A549 (cell line): ENCODE measurements around the gene PHF21B. TPM values are rescaled to one million over a fixed set of nuclear protein-coding genes. Genes with fewer than 3 reads are reported as not detected.

Experiments used
- ATAC-seq, 2 experiments: fragments of 200-7000 bp in 1 of 2; fragments of >200 bp in 1 of 2; cut with Nextera tagmentation in 1 of 2; cut with Tn5 transposase in 1 of 2; 3 replicates each; pipeline versions ENCODE4 v1.8.0 to v1.9.1; 2018 to 2020; ENCODE audit warnings: mild to moderate bottlenecking in 1 of 2, moderate library complexity in 1 of 2
- CTCF ChIA-PET: fragments of 300-600 bp; sonication (Branson Sonifier 250); formaldehyde crosslinking; extraction: SDS; loops from one replicate; lab custom pipeline; 2021; ENCODE audit warnings: antibody characterized with exemption, inconsistent platforms; lab: Yijun Ruan, JAX
- POLR2A ChIA-PET: fragments of 350-600 bp; formaldehyde crosslinking; extraction: SDS; loops from one replicate; lab custom pipeline; 2021; ENCODE audit warnings: antibody characterized with exemption, inconsistent platforms; lab: Yijun Ruan, JAX
- DNase-seq, 2 experiments: peaks; one replicate each; pipeline versions ENCODE4 v3.0.0 to v3.0.0-alpha.2; 2011 to 2016; ENCODE audit warnings: low read depth in 1 of 2, low spot score in 1 of 2
- FAIRE-seq: peaks from 2 replicates; lab custom pipeline; 2011; peaks lifted over from hg19 to GRCh38; lab: Jason Lieb, UNC
- H3K27ac ChIP-seq, 2 experiments: fragments of >200 bp; sonication (Bioruptor Twin); formaldehyde crosslinking; 3 replicates each; pipeline ENCODE4 v1.5.1; 2016 to 2017
- H3K4me1 ChIP-seq: fragments of >200 bp; sonication (Bioruptor Twin); formaldehyde crosslinking; 3 replicates; pipeline ENCODE4 v1.6.1; 2016
- H3K4me2 ChIP-seq: fragments of >200 bp; sonication (Bioruptor Twin); formaldehyde crosslinking; 3 replicates; pipeline ENCODE4 v1.6.1; 2016
- H3K4me3 ChIP-seq: fragments of >200 bp; sonication (Bioruptor Twin); formaldehyde crosslinking; 3 replicates; pipeline ENCODE4 v1.5.1; 2016
- H3K9me3 ChIP-seq: fragments of >200 bp; sonication (Bioruptor Twin); formaldehyde crosslinking; 3 replicates; pipeline ENCODE4 v1.6.1; 2016
- BHLHE40 ChIP-seq: IDR thresholded peaks from 2 replicates; pipeline ENCODE4 v1.6.1; 2012; ENCODE audit warnings: low read depth, low read length, inconsistent platforms
- ESRRA ChIP-seq: fragments of 150-350 bp; IDR thresholded peaks from 2 replicates; pipeline ENCODE4 v1.6.1; 2014; ENCODE audit warnings: mild to moderate bottlenecking, low read length, borderline replicate concordance
- FOSL2 ChIP-seq, 2 experiments: fragments of 450-650 bp in 1 of 2; fragments of >200 bp in 1 of 2; sonication (Bioruptor Twin) in 1 of 2; formaldehyde crosslinking; IDR thresholded peaks; 2 replicates each; pipeline versions ENCODE4 v1.5.0 to v1.6.1; 2016 to 2020; ENCODE audit warnings: mild to moderate bottlenecking in 1 of 2, moderate library complexity in 1 of 2
- HEYL ChIP-seq: fragments of 250-450 bp; sonication (Bioruptor Pico); IDR thresholded peaks from 2 replicates; pipeline ENCODE4 v1.8.0; 2021; ENCODE audit warnings: mild to moderate bottlenecking, moderate library complexity
- HOXB13 ChIP-seq: fragments of 250-450 bp; sonication (Bioruptor Pico); IDR thresholded peaks from 2 replicates; pipeline ENCODE4 v1.5.0; 2020; ENCODE audit warnings: low read depth, mild to moderate bottlenecking, moderate library complexity
- JUNB ChIP-seq: fragments of >200 bp; sonication (Bioruptor Twin); formaldehyde crosslinking; IDR thresholded peaks from 2 replicates; pipeline ENCODE4 v1.6.1; 2016
- MAFK ChIP-seq: fragments of 450-650 bp; IDR thresholded peaks from 2 replicates; pipeline ENCODE4 v1.6.1; 2014; ENCODE audit not compliant: partially characterized antibody
- PHF8 ChIP-seq: fragments of 200-600 bp; sonication (generic); IDR thresholded peaks from 2 replicates; pipeline ENCODE4 v1.6.1; 2016; ENCODE audit warnings: low read depth, mild to moderate bottlenecking, antibody characterized with exemption, moderate library complexity, borderline replicate concordance
- POLR2A ChIP-seq: IDR thresholded peaks from 2 replicates; pipeline ENCODE4 v1.6.1; 2012; ENCODE audit warnings: mild to moderate bottlenecking, low read length
- RNF2 ChIP-seq: fragments of 200-600 bp; sonication (generic); IDR thresholded peaks from 2 replicates; pipeline ENCODE4 v1.6.1; 2016; ENCODE audit warnings: low read depth, mild to moderate bottlenecking, antibody characterized with exemption, moderate library complexity, borderline replicate concordance
- ZFP36 ChIP-seq: fragments of 450-650 bp; IDR thresholded peaks from 2 replicates; pipeline ENCODE4 v1.6.1; 2014; ENCODE audit warnings: borderline replicate concordance; ENCODE audit not compliant: partially characterized antibody
- WGBS: methylation state at CpG from one replicate; pipeline ENCODE4 v1.1.6; 2017; ENCODE audit errors: missing lambda C conversion rate; 5-methylcytosine and 5-hydroxymethylcytosine counted together
- polyA plus RNA-seq, 4 experiments: library from polyadenylated mRNA; depleted of rRNA in 3 of 4; stranded (reverse); fragments of >200 nt; fragmentation: RNase III in 1 of 4; extraction: RNeasy Plus Mini Kit Qiagen cat#74134 plus additional on column Dnase treatment in 1 of 4; gene quantifications; 2 replicates in 3 of 4; 3 replicates in 1 of 4; pipeline ENCODE4 v1.2.3, GENCODE V29; 2011 to 2017
- TF ChIP-seq, protein P1 (sequence below): fragments of >200 bp; sonication (Bioruptor Twin); formaldehyde crosslinking; IDR thresholded peaks from 3 replicates; pipeline ENCODE4 v1.5.1; 2016

Gene PHF21B
- polyA plus RNA-seq, 2 of the 4 experiments (the other 2 are of a cell fraction): 0.50 to 0.70 TPM

DNA sequence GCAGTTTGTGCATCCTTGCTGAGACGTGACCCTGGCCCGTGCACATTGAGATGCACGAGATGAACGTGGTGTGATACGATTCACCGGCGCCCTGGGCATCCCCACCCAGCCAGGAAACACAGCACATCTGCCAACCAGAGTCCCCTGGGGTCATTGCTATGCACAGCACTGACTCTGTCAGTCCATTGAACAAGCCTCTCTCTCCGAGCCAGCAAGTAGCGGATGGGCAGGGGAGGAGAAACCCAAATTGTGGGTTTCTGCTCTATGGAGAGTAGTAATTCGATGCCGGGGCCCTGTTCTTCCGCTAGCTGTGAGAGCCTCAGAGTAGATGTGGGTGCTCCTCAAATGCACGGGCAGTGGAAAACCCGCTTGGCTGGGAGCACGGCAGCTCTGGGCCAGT lies 172.3 kb downstream of the PHF21B start:
- no peak for FAIRE-seq
- TF ChIP-seq ZFP36: no peak
- no peak for ATAC-seq
- no peak for DNase-seq
- Histone ChIP-seq H3K9me3 (peaks cover 4% of the 10 kb centered on the region; the same call in 1 of the 3 replicates), H3K4me3 (no peak overlapping the region), H3K4me1 (no peaks in the 10 kb centered on the region), H3K27ac (no peak overlapping the region), H3K4me2 (no peak overlapping the region)
- POLR2A ChIA-PET: no interaction called here
- WGBS: 82% methylated on average over 12 of the region's 15 CpGs
- CTCF ChIA-PET: no interaction called here

DNA sequence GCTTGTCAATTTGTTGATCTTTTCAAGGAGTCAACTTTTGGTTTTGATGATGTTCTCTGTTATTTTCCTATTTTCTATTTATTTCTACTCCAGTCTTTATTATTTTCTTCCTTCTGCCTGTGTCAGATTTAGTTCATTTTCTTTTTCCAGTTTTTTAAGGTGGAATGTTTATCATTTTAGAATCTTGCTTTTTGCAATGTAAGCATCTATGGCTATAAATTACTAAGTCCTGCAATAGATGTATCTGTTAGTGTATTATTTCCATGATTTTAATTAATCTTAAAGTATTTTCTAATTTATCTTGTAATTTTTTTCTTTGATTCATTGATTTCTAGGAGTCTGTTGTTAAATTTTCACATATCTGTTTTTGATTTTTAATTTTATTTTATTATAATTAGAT lies 175.7 kb downstream of the PHF21B start:
- ChIA-PET CTCF (no interaction called here), POLR2A (no interaction called here)
- DNase-seq (no peak), FAIRE-seq (no peak), ATAC-seq (no peak)
- no peak overlapping the region for H3K4me2 ChIP-seq
- H3K4me3 ChIP-seq: no peak overlapping the region
- H3K4me1 ChIP-seq: no peaks in the 10 kb centered on the region
- TF ChIP-seq RNF2 (no peak), MAFK (peak; percentile 24)
- H3K9me3 ChIP-seq: peaks cover 4% of the 10 kb centered on the region; the same call in 1 of the 3 replicates
- H3K27ac ChIP-seq: no peak overlapping the region

DNA sequence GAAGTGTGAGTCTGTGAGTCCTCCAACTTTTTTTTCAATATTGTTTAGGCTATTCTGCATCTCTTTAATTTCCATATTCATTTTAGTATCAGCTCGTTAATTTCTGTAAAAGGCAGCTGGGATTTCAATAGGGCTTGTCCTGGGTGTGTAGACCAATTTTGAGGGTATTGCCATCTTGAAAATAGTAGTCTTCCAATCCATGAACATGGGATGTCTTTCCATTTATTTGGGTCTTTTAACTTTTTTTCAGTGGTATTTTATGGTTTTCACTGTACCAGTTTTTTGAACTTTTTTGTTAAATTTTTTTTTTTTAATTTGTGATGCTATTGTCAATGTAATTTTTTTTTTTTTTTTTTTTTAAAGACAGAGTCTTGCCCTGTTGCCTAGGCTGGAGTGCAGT lies 177.9 kb downstream of the PHF21B start:
- no peak for TF ChIP-seq JUNB
- TF ChIP-seq POLR2A: no peak
- TF ChIP-seq FOSL2 (IDR thresholded peaks at IDR 0.05): no peak
- no peak for TF ChIP-seq FOSL2 (CRISPR knock-in tag; IDR thresholded peaks at IDR 0.05)
- TF ChIP-seq, protein P1, sequence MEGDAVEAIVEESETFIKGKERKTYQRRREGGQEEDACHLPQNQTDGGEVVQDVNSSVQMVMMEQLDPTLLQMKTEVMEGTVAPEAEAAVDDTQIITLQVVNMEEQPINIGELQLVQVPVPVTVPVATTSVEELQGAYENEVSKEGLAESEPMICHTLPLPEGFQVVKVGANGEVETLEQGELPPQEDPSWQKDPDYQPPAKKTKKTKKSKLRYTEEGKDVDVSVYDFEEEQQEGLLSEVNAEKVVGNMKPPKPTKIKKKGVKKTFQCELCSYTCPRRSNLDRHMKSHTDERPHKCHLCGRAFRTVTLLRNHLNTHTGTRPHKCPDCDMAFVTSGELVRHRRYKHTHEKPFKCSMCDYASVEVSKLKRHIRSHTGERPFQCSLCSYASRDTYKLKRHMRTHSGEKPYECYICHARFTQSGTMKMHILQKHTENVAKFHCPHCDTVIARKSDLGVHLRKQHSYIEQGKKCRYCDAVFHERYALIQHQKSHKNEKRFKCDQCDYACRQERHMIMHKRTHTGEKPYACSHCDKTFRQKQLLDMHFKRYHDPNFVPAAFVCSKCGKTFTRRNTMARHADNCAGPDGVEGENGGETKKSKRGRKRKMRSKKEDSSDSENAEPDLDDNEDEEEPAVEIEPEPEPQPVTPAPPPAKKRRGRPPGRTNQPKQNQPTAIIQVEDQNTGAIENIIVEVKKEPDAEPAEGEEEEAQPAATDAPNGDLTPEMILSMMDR: no peak
- no peak for TF ChIP-seq ESRRA
- TF ChIP-seq PHF8: no peak
- TF ChIP-seq HOXB13 (CRISPR knock-in tag): no peak
- TF ChIP-seq BHLHE40: no peak
- TF ChIP-seq HEYL: no peak
- no peak for FAIRE-seq
- 19% methylated on average over 1 of the region's 1 CpG for WGBS
- POLR2A ChIA-PET: no interaction called here
- no peak overlapping the region for H3K27ac ChIP-seq
- no peaks in the 10 kb centered on the region for H3K4me1 ChIP-seq
- CTCF ChIA-PET: no interaction called here
- H3K9me3 ChIP-seq: peaks cover 4% of the 10 kb centered on the region; the same call in 1 of the 3 replicates
- DNase-seq: no peak
- H3K4me3 ChIP-seq: no peak overlapping the region
- no peak for ATAC-seq
- no peak overlapping the region for H3K4me2 ChIP-seq

Other genes starting within 250 kb of the PHF21B start
- gene NUP50, start 153.9 kb upstream of the PHF21B start, polyA plus RNA-seq (2011; rRNA removed): 16.7 and 21.1 TPM in 2 replicates
- gene NUP50, start 153.9 kb upstream of the PHF21B start, polyA plus RNA-seq (2017; fragmentation: RNase III; extraction: RNeasy Plus Mini Kit Qiagen cat#74134 plus additional on column Dnase treatment): 24.4 to 25.3 TPM (median 25.0 TPM) in 3 replicates
- gene KIAA0930, start 230.9 kb upstream of the PHF21B start, polyA plus RNA-seq (2011; rRNA removed): 47.7 and 56.0 TPM in 2 replicates
- 51.7 to 60.0 TPM (median 58.1 TPM) in 3 replicates for gene KIAA0930, start 230.9 kb upstream of the PHF21B start, polyA plus RNA-seq (2017; fragmentation: RNase III; extraction: RNeasy Plus Mini Kit Qiagen cat#74134 plus additional on column Dnase treatment)